NCI-H1694 treated with DMSO at 0.1 percent for 48 hours (cell line): Measurements from ENCODE around the gene GSN.

ENCODE experiments used
- DNase-seq: peaks from one replicate; lab custom pipeline; 2025; lab: John Stamatoyannopoulos, UW

The GSN gene

GRCh38 chr9:121323449-121324151 is 55.6 kb downstream of the GSN start:
- DNase-seq, result no peak

DNA sequence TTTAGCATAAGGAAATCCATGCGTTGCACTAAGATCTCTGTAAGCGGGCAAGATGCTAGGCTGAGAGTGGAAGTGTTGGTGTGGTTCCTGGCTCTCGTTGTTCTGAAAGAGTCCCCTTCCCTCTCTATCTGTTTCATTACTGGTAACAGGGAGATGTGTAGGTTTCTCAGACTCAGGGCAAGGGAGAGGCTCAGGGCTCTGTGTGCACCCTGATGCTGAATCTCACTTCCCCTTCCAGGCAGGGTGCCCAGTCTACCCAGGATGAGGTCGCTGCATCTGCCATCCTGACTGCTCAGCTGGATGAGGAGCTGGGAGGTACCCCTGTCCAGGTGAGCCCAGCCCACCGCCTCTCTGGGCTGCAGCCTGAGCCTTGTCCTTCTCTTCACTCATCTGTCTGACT is 56.4 kb downstream of the GSN start:
- DNase-seq, result peak; percentile 8

GRCh38 chr9:121324755-121325154 is 56.8 kb downstream of the GSN start:
- no peak for DNase-seq

GRCh38 chr9:121325387-121325786 is 57.4 kb downstream of the GSN start:
- DNase-seq, result no peak

DNA sequence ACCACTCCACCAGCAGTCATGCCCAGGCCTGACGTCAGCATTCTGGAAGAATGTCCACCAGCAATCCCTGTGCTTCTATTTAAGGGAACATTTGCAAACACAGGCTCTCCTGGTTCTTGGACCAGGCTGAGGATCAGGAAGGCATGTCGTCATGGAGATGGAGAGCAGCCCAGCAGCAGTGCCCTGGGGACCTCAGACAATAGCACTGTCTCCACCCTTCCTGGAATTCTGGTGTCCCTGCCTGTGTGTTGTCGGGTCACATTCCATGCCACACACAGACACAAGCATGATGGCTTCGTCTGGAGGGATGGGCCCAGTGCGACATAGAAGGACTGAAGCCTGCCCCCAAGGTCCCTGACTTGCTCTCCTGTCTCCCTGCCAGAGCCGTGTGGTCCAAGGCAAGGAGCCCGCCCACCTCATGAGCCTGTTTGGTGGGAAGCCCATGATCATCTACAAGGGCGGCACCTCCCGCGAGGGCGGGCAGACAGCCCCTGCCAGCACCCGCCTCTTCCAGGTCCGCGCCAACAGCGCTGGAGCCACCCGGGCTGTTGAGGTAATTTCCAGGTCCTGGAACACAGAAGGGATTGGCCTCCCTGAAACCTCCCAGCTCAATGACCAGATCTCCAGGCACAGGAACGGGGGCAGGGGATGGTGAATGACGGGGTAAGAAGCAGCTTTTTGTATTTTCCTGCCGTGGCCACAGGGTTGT is 58.3 kb downstream of the GSN start:
- DNase-seq, result no peak

DNA sequence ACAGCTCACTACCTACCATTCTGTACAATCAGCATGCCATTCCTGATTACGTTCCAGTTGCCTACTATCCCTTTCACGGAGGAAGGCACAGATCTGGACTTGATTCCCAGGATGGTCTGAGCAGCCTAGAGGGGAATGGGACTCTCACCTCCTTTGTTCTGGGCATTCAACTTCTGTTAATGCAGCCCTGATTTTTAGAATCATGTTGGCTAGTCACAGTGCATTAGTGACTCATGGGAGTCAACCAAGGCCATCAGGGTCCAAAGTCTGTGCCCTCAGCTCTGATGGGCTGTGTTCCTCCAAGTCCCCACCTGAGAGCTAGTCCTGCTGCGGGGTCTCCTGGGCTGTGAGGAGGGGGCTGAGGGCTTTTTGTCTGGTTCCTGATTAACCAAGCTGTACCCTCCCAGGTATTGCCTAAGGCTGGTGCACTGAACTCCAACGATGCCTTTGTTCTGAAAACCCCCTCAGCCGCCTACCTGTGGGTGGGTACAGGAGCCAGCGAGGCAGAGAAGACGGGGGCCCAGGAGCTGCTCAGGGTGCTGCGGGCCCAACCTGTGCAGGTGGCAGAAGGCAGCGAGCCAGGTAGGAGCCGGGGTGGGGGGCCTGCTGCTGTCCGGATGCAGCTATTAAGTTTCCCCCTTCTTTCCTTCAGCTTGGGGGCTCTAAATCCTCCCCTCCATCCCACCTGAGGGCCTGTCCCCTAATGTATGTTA is 59.1 kb downstream of the GSN start:
- DNase-seq, result no peak

DNA sequence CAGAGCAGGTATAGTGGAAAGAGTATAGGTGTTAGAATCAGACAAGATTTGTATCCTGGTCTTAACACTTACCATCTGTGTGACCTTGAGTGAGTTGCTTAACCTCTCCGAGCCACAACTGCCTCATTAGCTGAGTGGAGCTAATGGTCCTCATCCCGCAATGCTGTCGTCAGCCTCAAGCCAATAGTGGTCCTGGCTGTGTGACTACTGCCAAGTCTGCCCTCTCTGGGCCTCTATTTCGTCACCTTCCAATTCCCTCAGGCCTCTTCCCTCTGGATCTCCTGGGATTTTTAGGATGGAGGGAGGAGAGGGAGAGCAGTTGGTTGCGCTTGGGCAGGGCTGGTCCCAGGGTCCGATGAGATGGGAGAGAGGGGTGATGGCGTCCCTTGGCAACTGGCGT is 60.5 kb downstream of the GSN start:
- no peak for DNase-seq

DNA sequence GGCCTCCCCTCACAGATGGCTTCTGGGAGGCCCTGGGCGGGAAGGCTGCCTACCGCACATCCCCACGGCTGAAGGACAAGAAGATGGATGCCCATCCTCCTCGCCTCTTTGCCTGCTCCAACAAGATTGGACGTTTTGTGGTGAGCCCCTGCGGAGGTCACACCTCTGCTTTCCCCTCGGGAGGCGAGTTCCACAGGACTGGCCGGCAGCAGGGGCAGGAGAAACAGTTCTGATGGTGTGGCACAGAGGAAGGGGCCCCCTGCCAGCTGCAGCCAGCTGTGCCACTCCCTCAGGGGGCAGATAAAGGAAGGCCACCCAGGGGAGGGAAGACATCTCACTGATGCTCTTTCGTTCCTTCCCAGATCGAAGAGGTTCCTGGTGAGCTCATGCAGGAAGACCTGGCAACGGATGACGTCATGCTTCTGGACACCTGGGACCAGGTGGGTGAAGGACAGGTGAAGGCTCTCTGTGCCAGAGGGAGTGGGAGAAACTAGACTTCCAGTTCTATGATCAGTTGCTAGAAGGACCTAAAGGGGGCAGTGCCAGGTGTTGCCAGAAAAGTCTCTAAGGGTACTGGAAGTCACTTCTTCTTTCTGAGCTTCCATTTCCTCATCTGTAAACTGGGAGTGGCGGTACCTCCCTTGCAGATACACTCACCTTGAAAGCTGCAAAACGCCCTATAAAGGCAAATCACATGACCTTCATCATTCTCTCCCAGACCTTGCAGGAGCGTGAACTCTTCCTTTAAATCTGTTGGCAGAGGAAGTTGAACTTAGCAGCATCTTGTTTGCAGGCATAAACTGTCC is 61.1 kb downstream of the GSN start:
- no peak for DNase-seq

DNA sequence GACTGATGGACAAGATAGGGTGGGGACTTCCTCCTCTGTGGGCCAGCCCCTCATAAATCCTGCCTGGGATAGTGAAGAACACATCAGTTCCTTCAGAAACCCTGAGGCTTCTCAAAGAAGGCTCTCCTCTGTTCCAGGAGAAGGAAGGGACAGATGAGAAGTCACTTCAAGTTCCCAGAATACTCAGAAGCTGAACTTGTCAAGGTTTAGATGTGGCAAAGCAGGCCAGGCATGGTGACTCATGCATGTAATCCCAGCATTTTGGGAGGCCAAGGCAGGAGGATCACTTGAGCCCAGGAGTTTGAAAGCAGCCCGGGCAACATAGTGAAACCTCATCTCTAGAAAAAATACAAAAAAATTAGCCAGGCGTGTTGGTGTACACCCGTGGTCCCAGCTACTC is 63.6 kb downstream of the GSN start:
- DNase-seq, result no peak

GRCh38 chr9:121331992-121332685 is 64.2 kb downstream of the GSN start:
- DNase-seq, result no peak

DNA sequence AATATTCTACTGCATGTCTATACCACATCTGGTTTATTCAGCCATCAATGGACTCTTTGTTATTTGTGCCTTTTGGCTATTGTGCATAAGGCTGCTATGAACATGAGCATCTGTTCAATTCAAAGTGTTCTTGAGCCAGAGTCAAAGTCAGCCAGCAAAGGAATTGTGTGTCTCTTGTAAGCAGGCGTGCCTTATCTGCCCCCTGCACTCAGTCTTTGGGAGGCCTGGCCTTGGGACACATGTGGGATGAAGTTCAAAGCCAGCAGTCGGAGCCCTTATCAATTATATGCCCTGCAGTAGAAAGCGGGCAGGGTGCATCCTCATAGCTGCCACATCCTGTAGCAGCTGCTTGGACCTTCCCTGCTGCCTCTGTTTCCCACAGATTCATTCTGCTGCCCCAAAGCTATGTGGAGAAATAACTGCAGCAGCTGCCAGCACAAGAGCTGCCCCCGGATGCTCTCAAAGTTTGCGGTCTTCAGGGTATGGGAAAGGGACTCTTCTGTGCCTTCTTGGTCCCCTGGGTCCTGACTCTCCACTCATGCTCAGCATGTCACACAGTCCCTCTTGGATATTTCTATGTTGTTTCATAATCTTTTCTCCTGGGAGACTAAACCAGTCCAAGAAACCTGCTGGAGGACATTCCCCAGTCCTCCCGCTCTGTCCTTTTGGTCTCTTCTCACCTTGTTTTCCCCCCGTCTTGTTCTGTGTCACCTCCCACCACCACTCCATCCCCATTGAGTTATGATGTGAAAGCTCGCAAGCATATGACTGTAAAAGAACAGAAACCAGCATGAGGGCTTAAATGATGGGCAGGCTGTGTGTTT is 66.2 kb downstream of the GSN start:
- no peak for DNase-seq

GRCh38 chr9:121336665-121337064 is 68.7 kb downstream of the GSN start:
- DNase-seq, result no peak

DNA sequence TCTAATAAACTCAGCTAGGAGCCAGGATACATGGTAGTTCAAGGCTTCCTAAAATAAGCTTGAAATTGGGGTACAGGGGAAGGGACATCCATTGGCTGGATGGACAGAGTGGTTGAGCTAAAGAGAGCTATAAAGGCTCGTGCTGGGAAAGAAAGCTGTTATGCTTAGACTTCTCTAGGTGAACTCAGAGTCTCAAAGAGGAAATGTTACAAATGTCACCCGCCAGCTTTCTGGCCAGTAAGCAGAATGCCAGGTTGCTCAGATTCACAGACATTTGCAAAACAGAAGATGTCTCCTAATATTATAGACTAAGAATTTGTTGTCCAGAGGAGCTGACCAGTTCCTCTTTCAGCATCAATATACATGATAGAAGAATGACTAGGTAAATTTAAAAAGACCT is 71.5 kb downstream of the GSN start:
- DNase-seq, result no peak

DNA sequence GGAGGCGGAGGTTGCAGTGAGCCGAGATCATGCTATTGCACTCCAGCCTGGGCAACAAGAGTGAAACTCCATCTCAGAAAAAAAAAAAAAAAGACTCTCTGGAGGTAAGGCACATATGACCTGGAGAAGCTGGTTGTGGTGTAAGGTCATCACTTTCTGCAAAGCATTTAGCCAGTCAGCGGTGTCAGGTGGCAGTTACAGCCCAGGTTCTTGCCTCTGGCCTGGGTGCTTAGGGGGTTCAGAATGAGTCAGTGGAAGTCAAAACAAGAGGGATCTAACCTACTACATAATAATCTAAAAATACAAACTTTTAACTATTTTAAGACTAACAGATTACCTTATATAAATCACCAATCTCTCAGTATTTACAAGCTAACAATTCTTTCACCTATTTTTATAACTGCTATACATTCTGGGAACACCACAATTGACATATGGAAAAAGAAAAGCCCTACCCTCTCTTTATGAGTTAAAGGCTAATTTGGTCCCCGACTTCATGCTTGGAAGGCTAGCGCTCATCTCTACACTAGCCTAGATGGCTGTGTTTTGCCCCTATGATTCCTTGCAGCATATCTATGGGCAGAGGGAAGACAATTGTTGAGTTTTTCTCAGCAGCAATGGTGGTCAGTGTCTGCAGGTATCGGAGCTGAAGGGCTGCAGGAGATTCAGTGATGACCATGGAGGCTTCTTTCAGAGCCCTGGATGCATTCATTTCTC is 72.9 kb downstream of the GSN start:
- DNase-seq, result no peak

DNA sequence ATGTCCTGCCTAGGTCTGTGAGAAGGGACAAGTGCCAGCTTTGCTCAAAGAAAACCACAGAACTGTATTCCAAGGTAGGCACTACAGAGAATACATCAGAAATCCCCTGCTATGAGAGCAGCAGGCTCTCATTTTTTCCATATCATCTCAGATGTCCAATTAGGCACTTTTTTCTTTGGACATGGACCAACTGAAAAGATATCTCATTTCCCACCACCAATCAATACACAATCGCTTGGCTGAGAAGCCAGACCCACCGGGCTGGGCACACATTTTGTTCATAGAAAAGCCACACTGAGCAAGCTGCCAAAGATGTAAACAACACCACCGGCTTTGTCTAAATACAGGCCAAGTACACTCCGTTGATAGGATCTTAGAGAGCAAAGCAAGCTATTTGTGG is 76.2 kb downstream of the GSN start:
- DNase-seq, result no peak

- DNase-seq, result no peak
Measured at GRCh38 chr9:121345070-121345469, 77.1 kb downstream of the GSN start.

- no peak for DNase-seq
Measured at GRCh38 chr9:121348221-121348620, 80.3 kb downstream of the GSN start.

- DNase-seq, result no peak
Measured at GRCh38 chr9:121349009-121349408, 81.0 kb downstream of the GSN start.

DNA sequence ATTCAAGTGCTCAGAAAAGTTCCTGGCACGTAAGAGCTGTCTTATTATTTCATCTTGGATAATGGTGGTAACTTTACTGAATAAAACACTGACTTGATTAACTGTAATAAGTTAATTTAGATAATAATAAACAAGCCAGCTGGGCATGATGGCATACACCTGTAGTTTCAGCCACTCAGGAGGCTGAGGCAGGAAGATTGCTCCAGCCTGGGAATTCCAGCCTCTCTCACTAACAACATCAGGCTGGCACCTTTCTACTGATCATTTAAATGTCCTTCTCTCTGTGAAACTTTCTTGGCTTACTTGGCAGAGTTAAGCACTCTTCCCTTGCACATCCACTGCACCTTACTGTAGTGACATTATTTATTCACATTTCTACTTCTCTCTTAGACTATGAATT is 82.1 kb downstream of the GSN start:
- no peak for DNase-seq

DNA sequence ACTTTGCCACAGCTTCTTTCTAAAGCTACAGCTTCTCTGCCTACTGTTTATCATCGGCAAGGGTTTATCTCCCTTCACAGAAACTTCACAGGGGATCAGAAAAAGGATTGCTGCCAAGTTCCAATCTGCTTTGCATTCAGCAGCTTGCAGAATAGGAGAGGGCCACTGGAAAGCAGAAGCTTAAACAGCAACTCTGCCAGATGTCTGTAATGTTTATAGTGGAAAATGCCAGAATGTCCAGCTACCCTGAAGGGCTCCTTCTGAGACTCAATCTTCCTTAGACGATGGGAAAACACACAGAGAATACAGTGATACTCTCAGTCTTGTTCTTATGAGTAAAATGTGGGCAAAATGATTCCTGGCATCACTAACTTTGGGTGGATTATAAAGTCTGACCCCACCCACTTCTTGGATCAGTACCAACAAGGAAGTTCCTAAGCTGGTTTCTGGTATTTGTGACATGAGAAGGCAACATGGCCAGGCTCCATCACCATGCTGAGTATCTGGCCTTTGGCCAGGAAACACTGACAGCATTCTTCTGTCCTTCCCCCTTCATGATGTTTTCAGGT is 83.1 kb downstream of the GSN start:
- peak; percentile 49 for DNase-seq
